ENCODE results near the gene NDUFAF4.

DNA sequence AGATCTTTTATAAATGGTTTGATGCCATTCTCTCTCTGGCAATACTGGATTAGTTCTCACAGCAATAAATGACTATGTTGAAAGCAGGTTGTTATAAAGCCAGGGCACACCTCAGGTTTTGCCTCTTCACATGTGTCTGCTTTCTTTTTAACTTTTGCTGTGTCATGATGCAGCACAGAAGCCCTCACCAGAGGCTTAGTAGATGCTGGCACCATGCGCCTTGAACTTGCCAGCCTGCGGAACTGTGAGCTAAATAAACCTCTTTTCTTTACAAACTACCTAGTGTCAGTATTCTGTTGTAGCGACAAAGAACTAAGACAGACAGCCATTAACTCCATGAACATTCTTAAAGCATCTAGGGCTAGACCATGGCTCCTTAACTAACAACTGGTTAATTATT is 45.1 kb downstream of the NDUFAF4 start:
- TF ChIP-seq, protein P1, sequence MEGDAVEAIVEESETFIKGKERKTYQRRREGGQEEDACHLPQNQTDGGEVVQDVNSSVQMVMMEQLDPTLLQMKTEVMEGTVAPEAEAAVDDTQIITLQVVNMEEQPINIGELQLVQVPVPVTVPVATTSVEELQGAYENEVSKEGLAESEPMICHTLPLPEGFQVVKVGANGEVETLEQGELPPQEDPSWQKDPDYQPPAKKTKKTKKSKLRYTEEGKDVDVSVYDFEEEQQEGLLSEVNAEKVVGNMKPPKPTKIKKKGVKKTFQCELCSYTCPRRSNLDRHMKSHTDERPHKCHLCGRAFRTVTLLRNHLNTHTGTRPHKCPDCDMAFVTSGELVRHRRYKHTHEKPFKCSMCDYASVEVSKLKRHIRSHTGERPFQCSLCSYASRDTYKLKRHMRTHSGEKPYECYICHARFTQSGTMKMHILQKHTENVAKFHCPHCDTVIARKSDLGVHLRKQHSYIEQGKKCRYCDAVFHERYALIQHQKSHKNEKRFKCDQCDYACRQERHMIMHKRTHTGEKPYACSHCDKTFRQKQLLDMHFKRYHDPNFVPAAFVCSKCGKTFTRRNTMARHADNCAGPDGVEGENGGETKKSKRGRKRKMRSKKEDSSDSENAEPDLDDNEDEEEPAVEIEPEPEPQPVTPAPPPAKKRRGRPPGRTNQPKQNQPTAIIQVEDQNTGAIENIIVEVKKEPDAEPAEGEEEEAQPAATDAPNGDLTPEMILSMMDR (IDR thresholded peaks at IDR 0.05) = no peak
- TF ChIP-seq POLR2AphosphoS5 (IDR thresholded peaks at IDR 0.05) = no peak
- TF ChIP-seq POLR2A (IDR thresholded peaks at IDR 0.05) = no peak

All from sigmoid colon (tissue), 4 donors.